ENCODE results near the gene AP1S1. TPM values are rescaled to one million over a fixed set of nuclear protein-coding genes. Genes with fewer than 3 reads are reported as not detected.

Gene AP1S1
- total and polyA plus RNA-seq, 9 of the 15 experiments (the other 6 are each of a cell fraction or from before 2014, with no cell fraction given) = 4.4 to 149 (median 89.4) TPM

GRCh38 chr7:101162551-101163278, 8.4 kb downstream of the AP1S1 start (continued):
- TF ChIP-seq CEBPZ (IDR thresholded peaks at IDR 0.05; ENCODE audit: borderline replicate concordance, low read depth, low read length) (no peak), SRSF9 (IDR thresholded peaks at IDR 0.05; ENCODE audit: borderline replicate concordance, low read depth, low read length) (no peak), CEBPB (tag; IDR thresholded peaks at IDR 0.05) (no peak), ZNF551 (CRISPR knock-in tag; IDR thresholded peaks at IDR 0.05) (no peak), ESRRA (IDR thresholded peaks at IDR 0.05; ENCODE audit: borderline replicate concordance, low read depth) (no peak), GATA2 (CRISPR knock-in tag; IDR thresholded peaks at IDR 0.05) (no peak), ZNF224 (CRISPR knock-in tag; IDR thresholded peaks at IDR 0.05) (no peak), ZC3H4 (CRISPR knock-in tag; IDR thresholded peaks at IDR 0.05; ENCODE audit: borderline replicate concordance) (no peak), NONO (IDR thresholded peaks at IDR 0.05; ENCODE audit: low read depth in 2 of 2, low read length in 1 of 2) (peak in 1 of 2 experiments; percentile 64; a peak in 1 of 4 replicates), ZNF134 (CRISPR knock-in tag; conservative IDR thresholded peaks at IDR 0.05) (no peak), TRIM28 (IDR thresholded peaks at IDR 0.05) (no peak), ETS2 (tag; IDR thresholded peaks at IDR 0.05; ENCODE audit: borderline replicate concordance, poor library complexity, severe bottlenecking) (no peak), RAD21 (CRISPR knock-in tag; conservative IDR thresholded peaks at IDR 0.05 in 1 of 2, IDR thresholded peaks at IDR 0.05 in 1 of 2) (no peak), BHLHE40 (IDR thresholded peaks at IDR 0.05; ENCODE audit: low read length) (peak; percentile 94), SMARCB1 (IDR thresholded peaks at IDR 0.05; ENCODE audit: insufficient read length, low read depth) (no peak), ZFP1 (CRISPR knock-in tag; IDR thresholded peaks at IDR 0.05) (no peak), FOXK2 (conservative IDR thresholded peaks at IDR 0.05 in 1 of 2, IDR thresholded peaks at IDR 0.05 in 1 of 2; ENCODE audit: low read depth in 2 of 2) (no peak), ZNF165 (CRISPR knock-in tag; IDR thresholded peaks at IDR 0.05; ENCODE audit: borderline replicate concordance) (no peak), HMG20A (CRISPR knock-in tag; conservative IDR thresholded peaks at IDR 0.05) (no peak), RBFOX2 (IDR thresholded peaks at IDR 0.05; ENCODE audit: low read depth, low read length) (peak; percentile 73)
- TF ChIP-seq, protein P1, sequence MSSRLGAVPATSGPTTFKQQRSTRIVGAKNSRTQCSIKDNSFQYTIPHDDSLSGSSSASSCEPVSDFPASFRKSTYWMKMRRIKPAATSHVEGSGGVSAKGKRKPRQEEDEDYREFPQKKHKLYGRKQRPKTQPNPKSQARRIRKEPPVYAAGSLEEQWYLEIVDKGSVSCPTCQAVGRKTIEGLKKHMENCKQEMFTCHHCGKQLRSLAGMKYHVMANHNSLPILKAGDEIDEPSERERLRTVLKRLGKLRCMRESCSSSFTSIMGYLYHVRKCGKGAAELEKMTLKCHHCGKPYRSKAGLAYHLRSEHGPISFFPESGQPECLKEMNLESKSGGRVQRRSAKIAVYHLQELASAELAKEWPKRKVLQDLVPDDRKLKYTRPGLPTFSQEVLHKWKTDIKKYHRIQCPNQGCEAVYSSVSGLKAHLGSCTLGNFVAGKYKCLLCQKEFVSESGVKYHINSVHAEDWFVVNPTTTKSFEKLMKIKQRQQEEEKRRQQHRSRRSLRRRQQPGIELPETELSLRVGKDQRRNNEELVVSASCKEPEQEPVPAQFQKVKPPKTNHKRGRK (tag; IDR thresholded peaks at IDR 0.05) = no peak
- TF ChIP-seq, protein P2, sequence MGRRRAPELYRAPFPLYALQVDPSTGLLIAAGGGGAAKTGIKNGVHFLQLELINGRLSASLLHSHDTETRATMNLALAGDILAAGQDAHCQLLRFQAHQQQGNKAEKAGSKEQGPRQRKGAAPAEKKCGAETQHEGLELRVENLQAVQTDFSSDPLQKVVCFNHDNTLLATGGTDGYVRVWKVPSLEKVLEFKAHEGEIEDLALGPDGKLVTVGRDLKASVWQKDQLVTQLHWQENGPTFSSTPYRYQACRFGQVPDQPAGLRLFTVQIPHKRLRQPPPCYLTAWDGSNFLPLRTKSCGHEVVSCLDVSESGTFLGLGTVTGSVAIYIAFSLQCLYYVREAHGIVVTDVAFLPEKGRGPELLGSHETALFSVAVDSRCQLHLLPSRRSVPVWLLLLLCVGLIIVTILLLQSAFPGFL (CRISPR knock-in tag; IDR thresholded peaks at IDR 0.05) = no peak
